ENCODE results near the gene OPN1LW. TPM values are rescaled to one million over a fixed set of nuclear protein-coding genes. Genes with fewer than 3 reads are reported as not detected.

Gene OPN1LW
- not detected in 2 replicates for total RNA-seq (2014; rRNA removed; shearing (Covaris generic))

DNA sequence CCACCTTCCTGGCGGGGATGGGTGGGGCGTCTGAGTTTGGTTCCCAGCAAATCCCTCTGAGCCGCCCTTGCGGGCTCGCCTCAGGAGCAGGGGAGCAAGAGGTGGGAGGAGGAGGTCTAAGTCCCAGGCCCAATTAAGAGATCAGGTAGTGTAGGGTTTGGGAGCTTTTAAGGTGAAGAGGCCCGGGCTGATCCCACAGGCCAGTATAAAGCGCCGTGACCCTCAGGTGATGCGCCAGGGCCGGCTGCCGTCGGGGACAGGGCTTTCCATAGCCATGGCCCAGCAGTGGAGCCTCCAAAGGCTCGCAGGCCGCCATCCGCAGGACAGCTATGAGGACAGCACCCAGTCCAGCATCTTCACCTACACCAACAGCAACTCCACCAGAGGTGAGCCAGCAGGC, at the start of gene OPN1LW:
Gene OPN1LW (plus strand): TSS at position 234 of the 400 bp plus-strand sequence. CDS start 41 bp downstream, at position 275.

DNA sequence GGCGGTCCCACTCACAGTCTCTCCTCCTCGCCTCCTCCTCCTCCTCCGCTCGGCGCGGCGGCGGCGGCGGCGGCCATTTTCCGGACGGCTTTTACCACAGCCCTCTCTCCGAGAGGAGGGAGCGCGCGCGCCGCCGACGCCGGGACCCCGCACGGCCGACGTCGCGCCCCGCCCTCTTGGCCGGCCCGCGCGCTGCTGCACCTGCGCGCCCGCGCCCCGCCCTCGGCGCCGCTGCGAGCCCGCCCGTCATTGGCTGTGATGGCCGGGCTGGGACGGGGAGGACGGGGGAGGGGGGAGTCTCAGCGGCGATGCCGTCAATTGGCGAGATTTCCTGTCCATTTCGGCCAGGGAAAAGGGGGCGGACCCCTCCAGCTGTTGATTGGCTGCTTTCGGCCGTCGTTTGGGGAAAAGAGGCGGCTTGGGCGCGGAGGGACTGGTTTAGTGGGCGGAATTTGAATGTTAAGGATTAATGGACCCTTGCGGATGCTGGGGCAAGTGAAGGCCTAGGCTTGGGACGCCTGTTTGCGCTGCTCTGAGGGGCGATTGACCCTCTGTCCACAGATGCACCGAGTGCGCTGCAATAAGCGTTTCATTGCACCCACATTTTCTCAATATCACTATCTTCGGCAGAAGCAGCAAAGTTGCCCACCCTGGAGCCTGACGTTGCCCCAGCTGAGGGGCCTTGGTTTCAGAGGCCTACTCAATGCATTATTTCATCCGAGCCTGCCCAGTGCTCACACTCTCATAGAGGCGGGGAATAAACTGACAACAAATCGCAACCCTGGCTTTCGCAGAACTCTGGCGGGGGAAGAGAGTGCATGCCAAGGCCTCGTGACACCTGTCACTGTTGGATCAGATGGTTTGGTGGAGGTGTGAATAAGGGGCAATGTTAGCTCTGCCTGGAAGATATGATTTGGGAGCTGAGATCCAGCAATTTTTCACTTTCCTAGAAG, 46.2 kb upstream of the OPN1LW start, which contains the start of gene MECP2:
Gene MECP2 (minus strand): TSS at position 129 of the 953 bp plus-strand sequence.

DNA sequence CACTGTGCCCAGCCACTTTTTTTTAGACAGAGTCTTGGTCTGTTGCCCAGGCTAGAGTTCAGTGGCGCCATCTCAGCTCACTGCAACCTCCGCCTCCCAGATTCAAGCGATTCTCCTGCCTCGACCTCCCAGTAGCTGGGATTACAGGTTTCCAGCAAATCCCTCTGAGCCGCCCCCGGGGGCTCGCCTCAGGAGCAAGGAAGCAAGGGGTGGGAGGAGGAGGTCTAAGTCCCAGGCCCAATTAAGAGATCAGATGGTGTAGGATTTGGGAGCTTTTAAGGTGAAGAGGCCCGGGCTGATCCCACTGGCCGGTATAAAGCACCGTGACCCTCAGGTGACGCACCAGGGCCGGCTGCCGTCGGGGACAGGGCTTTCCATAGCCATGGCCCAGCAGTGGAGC, 38.3 kb downstream of the OPN1LW start, which contains the start of gene OPN1MW:
Gene OPN1MW (plus strand): TSS at position 301 of the 400 bp plus-strand sequence. CDS start 82 bp downstream, at position 383.

Other genes with a start within 250 kb of the OPN1LW start
- 0.27 TPM in 1 of 2 replicates, not detected in the other for gene AVPR2, start 239.6 kb upstream of the OPN1LW start, total RNA-seq (2014; rRNA removed; shearing (Covaris generic))
- 65.6 and 85.4 TPM in 2 replicates for gene ARHGAP4, start 218.0 kb upstream of the OPN1LW start, total RNA-seq (2014; rRNA removed; shearing (Covaris generic))
- gene NAA10, start 209.2 kb upstream of the OPN1LW start, total RNA-seq (2014; rRNA removed; shearing (Covaris generic)) = 140 and 164 TPM in 2 replicates
- gene RENBP, start 199.6 kb upstream of the OPN1LW start, total RNA-seq (2014; rRNA removed; shearing (Covaris generic)) = 0.23 and 1.1 TPM in 2 replicates
- 73.1 and 81.3 TPM in 2 replicates for gene HCFC1, start 172.4 kb upstream of the OPN1LW start, total RNA-seq (2014; rRNA removed; shearing (Covaris generic))
- gene TMEM187, start 171.5 kb upstream of the OPN1LW start, total RNA-seq (2014; rRNA removed; shearing (Covaris generic)) = 2.9 TPM in 2 replicates
- gene IRAK1, start 124.3 kb upstream of the OPN1LW start, total RNA-seq (2014; rRNA removed; shearing (Covaris generic)) = 210 and 235 TPM in 2 replicates
- 51.5 and 59.4 TPM in 2 replicates for gene MECP2, start 46.5 kb upstream of the OPN1LW start, total RNA-seq (2014; rRNA removed; shearing (Covaris generic))
- not detected in 2 replicates for gene OPN1MW, start 38.4 kb downstream of the OPN1LW start, total RNA-seq (2014; rRNA removed; shearing (Covaris generic))
- not detected in 2 replicates for gene OPN1MW2, start 75.5 kb downstream of the OPN1LW start, total RNA-seq (2014; rRNA removed; shearing (Covaris generic))
- gene OPN1MW3, start 113.3 kb downstream of the OPN1LW start, total RNA-seq (2014; rRNA removed; shearing (Covaris generic)) = not detected in 2 replicates
- gene TEX28, start 150.9 kb downstream of the OPN1LW start, total RNA-seq (2014; rRNA removed; shearing (Covaris generic)) = 0.08 TPM in 1 of 2 replicates, not detected in the other
- not detected in 2 replicates for gene TKTL1, start 151.6 kb downstream of the OPN1LW start, total RNA-seq (2014; rRNA removed; shearing (Covaris generic))
- gene FLNA, start 230.4 kb downstream of the OPN1LW start, total RNA-seq (2014; rRNA removed; shearing (Covaris generic)) = 1,311 and 1,391 TPM in 2 replicates
- 22.3 and 36.3 TPM in 2 replicates for gene EMD, start 235.1 kb downstream of the OPN1LW start, total RNA-seq (2014; rRNA removed; shearing (Covaris generic))

All from A375 (cell line).